Tibial artery (tissue), 4 donors: ENCODE data around the gene SCP2.

Experiments used
- DNase-seq, 2 donors: peaks; one replicate each; pipeline ENCODE4 v3.0.0-alpha.2; 2019
- H3K27ac ChIP-seq, 2 donors: fragments of 200-600 bp; sonication (generic) in 1 of 2; 1 replicate in 1 of 2; 2 replicates in 1 of 2; pipeline ENCODE4 v1.5.1; 2018 to 2019; ENCODE audit warnings: mild to moderate bottlenecking in 1 of 2
- H3K27me3 ChIP-seq, 2 donors: fragments of 200-600 bp; sonication (generic) in 1 of 2; one replicate each; pipeline versions ENCODE4 v1.5.1 to v1.6.0; 2016 to 2019
- H3K36me3 ChIP-seq, 3 donors: fragments of 200-600 bp; sonication (generic) in 2 of 3; one replicate each; pipeline ENCODE4 v1.5.1; 2016 to 2019; ENCODE audit warnings: mild to moderate bottlenecking in 2 of 3
- H3K4me1 ChIP-seq, 4 donors: fragments of 200-600 bp; sonication (generic) in 2 of 4; 1 replicate in 3 of 4; 2 replicates in 1 of 4; pipeline ENCODE4 v1.5.1; 2016 to 2019
- H3K4me3 ChIP-seq, 2 donors: fragments of 200-600 bp; sonication (generic) in 1 of 2; 1 replicate in 1 of 2; 2 replicates in 1 of 2; pipeline ENCODE4 v1.5.1; 2018 to 2019; ENCODE audit warnings: mild to moderate bottlenecking in 2 of 2
- H3K9me3 ChIP-seq, 3 donors: fragments of 200-600 bp; sonication (generic) in 1 of 3; one replicate each; pipeline ENCODE4 v1.5.1; 2016 to 2019
- intact Hi-C: fragments of 100-400 bp; cut with DNase I; formaldehyde crosslinking; loops from one replicate; pipeline ENCODE4 v1.15.0; 2023; ENCODE audit warnings: low total_unique reads
- TF ChIP-seq, protein P1 (sequence below), 2 experiments: fragments of 200-600 bp in 1 of 2; fragments of 450-650 bp in 1 of 2; IDR thresholded peaks; one replicate each; pipeline ENCODE4 v1.5.1; 2017 to 2019; ENCODE audit warnings: antibody characterized with exemption in 2 of 2, mild to moderate bottlenecking in 1 of 2, moderate library complexity in 1 of 2

SCP2 gene

DNA sequence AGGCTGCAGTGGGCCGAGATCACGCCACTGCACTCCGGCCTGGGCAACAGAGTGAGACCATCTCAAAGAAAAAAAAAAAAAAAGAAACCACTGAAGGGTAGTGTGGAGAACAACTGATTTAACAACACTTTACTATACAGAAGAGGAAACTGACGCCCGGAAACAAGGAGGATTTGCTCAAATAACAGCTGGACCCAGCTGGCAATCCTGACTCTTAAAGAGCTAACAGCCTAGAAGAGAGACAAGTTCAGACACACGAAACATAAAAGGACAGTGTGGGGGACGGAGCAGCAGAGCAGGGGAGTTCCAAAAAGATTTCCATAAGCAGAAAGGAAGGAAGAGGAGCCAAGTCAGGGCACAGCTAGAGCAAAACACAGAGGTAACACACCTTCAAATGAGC, 9.9 kb upstream of the SCP2 start:
- no peak for DNase-seq
- H3K4me3 ChIP-seq: no peak overlapping the region
- H3K27ac ChIP-seq: no peak overlapping the region
- peaks cover 0 to 15% (median 0%) of the 10 kb centered on the region in 3 donors for H3K36me3 ChIP-seq
- no peaks in the 10 kb centered on the region for H3K9me3 ChIP-seq
- peaks cover 0 to 5% (median 2%) of the 10 kb centered on the region in 4 donors for H3K4me1 ChIP-seq
- no peaks in the 10 kb centered on the region for H3K27me3 ChIP-seq
- TF ChIP-seq, protein P1, sequence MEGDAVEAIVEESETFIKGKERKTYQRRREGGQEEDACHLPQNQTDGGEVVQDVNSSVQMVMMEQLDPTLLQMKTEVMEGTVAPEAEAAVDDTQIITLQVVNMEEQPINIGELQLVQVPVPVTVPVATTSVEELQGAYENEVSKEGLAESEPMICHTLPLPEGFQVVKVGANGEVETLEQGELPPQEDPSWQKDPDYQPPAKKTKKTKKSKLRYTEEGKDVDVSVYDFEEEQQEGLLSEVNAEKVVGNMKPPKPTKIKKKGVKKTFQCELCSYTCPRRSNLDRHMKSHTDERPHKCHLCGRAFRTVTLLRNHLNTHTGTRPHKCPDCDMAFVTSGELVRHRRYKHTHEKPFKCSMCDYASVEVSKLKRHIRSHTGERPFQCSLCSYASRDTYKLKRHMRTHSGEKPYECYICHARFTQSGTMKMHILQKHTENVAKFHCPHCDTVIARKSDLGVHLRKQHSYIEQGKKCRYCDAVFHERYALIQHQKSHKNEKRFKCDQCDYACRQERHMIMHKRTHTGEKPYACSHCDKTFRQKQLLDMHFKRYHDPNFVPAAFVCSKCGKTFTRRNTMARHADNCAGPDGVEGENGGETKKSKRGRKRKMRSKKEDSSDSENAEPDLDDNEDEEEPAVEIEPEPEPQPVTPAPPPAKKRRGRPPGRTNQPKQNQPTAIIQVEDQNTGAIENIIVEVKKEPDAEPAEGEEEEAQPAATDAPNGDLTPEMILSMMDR (IDR thresholded peaks at IDR 0.05): no peak
- intact Hi-C loops: no loop called here

DNA sequence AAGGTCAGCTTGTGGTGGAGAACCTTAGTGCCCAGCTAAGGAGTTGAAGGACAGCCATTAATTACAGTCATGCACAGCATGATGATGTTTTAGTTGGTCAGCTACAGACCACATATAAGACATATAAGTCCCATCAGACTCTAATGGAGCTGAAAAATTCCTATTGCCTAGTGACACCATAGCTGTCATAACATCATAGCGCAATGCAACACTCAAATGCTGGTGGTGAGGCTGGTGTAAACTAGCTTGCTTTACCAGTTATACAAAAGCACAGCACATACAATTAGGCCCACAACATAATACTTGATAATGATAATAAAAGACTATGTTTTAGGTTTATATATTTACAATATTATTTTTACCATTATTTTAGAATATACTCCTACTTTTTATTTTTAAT, 9.5 kb upstream of the SCP2 start:
- intact Hi-C loops: no loop called here
- TF ChIP-seq, protein P1 (IDR thresholded peaks at IDR 0.05): no peak
- peaks cover 0 to 15% (median 0%) of the 10 kb centered on the region in 3 donors for H3K36me3 ChIP-seq
- peaks cover 0 to 5% (median 2%) of the 10 kb centered on the region in 4 donors for H3K4me1 ChIP-seq
- no peaks in the 10 kb centered on the region for H3K9me3 ChIP-seq
- H3K27me3 ChIP-seq: no peaks in the 10 kb centered on the region
- no peak for DNase-seq
- no peak overlapping the region for H3K4me3 ChIP-seq
- no peak overlapping the region for H3K27ac ChIP-seq

DNA sequence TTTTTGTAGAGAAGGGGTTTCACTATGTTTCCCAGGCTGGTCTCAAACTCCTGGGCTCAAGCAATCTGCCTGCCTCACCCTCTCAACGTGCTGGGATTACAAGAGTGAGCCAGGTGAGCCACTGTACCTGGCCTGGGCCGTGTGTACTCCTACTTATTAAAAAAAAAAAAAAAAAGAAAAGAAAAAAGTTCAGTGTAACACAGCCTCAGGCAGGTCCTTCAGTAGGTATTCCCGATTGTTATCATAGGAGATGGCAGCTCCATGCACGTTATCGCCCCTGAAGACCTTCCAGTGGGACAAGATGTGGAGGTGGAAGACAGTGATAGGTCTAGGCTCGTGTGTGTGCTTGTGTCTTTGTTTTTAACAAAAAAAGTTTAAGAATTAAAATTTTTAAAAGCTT, 8.9 kb upstream of the SCP2 start:
- Histone ChIP-seq H3K36me3 (peaks cover 0 to 15% (median 0%) of the 10 kb centered on the region in 3 donors), H3K9me3 (no peaks in the 10 kb centered on the region), H3K27me3 (no peaks in the 10 kb centered on the region), H3K4me3 (no peak overlapping the region), H3K27ac (no peak overlapping the region), H3K4me1 (peaks cover 0 to 5% (median 2%) of the 10 kb centered on the region in 4 donors)
- TF ChIP-seq, protein P1 (IDR thresholded peaks at IDR 0.05): no peak
- intact Hi-C loops: no loop called here
- no peak for DNase-seq

DNA sequence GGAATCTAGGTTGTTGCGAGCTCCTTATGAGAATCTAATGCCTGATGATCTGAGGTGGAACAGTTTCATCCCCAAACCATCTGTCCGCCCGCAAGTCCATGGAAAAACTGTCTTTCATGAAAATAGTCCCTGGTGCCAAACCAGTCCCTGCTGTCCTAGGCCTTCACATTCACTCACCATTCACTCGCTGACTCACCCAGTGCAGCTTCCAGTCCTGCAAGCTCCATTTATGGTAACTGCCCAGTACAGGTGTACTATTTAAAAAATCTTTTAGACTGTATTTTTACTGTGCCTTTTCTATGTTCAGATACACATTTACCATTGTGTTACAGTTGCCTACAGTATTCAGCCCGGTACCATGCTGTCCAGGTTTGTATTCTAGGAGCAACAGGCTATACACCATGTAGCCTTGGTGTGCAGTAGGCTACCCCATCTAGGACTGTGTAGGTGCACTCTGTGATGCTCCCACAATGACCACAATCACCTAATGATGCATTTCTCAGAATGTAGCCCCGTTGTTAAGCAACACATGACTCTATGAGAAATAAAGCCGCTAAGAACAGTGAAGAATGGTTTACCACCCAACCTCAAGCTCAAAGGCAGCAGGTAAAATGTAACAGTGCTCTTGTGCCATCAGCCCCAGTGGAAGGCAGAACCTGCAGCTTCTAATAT, 7.9 kb upstream of the SCP2 start:
- Histone ChIP-seq H3K4me1 (peaks cover 0 to 5% (median 2%) of the 10 kb centered on the region in 4 donors), H3K27ac (no peak overlapping the region), H3K36me3 (peaks cover 0 to 8% (median 0%) of the 10 kb centered on the region in 3 donors), H3K27me3 (no peaks in the 10 kb centered on the region), H3K4me3 (no peak overlapping the region), H3K9me3 (no peaks in the 10 kb centered on the region)
- no peak for DNase-seq
- intact Hi-C loops: no loop called here
- TF ChIP-seq, protein P1 (IDR thresholded peaks at IDR 0.05): no peak

DNA sequence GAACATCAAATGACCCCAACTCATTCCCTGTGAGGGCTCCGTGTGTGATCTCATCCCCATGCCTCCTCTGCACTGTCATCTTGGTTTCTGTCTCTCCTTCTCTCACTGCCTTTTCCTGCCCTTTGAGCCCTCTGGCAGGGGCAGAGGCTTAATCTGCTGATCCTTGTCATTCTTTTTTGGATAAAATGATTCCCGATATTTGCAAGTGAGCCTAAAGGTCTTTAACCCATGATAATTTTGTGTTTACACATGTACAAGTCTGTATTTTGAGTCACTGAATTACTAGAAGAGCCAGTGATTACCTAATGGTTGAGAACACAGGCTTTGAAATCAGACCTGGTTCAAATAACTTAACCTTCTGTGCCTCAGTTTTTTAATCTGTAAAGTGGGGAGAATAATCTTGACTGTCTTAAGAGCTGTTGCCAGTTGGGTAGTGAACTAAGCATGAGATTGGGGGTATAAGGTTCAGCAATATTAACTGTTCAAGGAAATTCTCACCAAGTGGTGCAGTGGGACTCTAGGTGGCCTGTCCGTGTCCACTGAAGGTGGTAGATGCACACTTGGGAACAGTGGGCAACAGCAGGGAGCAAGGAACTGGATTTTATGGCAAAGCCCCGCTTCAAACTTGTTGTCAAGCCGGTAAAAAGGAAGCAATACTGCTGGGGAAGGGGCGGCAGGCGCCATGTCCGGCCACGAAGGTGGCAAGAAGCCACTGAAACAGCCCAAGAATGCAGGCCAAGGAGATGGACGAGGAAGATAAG, 7.2 kb upstream of the SCP2 start:
- TF ChIP-seq, protein P1 (IDR thresholded peaks at IDR 0.05): no peak
- intact Hi-C loops: loop anchor here (10.0 kb wide), 1 partner anchor 275 kb away; the partner anchor contains the start of gene CPT2

More for the DNA sequence above, 7.2 kb upstream of the SCP2 start:
- peak overlapping the region in 1 of 2 donors; percentile 85 for H3K4me3 ChIP-seq
- H3K27me3 ChIP-seq: no peaks in the 10 kb centered on the region
- H3K36me3 ChIP-seq: peaks cover 0 to 1% (median 0%) of the 10 kb centered on the region in 3 donors
- H3K9me3 ChIP-seq: no peaks in the 10 kb centered on the region
- H3K27ac ChIP-seq: peak overlapping the region; percentile 88 to 89
- peaks cover 0 to 5% (median 2%) of the 10 kb centered on the region in 4 donors for H3K4me1 ChIP-seq
- no peak for DNase-seq
